Measurements from ENCODE around the gene ROBO1. TPM values are rescaled to one million over a fixed set of nuclear protein-coding genes. Genes with fewer than 3 reads are reported as not detected.

The ROBO1 gene
- total and polyA plus RNA-seq, 2 of the 8 experiments (the other 6 are each of a cell fraction or from before 2014, with no cell fraction given): 51.4 to 91.0 TPM

- 88% methylated on average over 5 of the region's 5 CpGs; no CpG with 5 or more reads in 1 of the 2 experiments for WGBS, 2 experiments (ENCODE audit: extremely low coverage in 1 of 2, insufficient coverage in 1 of 2, insufficient read length in 1 of 2, insufficient replicate concordance in 2 of 2, low coverage in 1 of 2, low lambda C conversion rate in 2 of 2, missing lambda C conversion rate in 1 of 2)
- Histone ChIP-seq H3K27me3 (replicated peaks in 1 of 4; ENCODE audit: control insufficient read depth in 3 of 4, extremely low read depth in 1 of 4, insufficient read depth in 3 of 4, low read length in 3 of 4) (no peaks in the 10 kb centered on the region), H3K23me2 (ENCODE audit: low read depth, low read length) (no peaks in the 10 kb centered on the region), H4K8ac (ENCODE audit: extremely low read depth, insufficient read depth, low read length) (no peak overlapping the region), H3K4me3 (ENCODE audit: extremely low read depth in 1 of 4, insufficient read depth in 2 of 4, low read depth in 3 of 4, low read length in 4 of 4) (no peak overlapping the region; a peak in 1 of 8 replicates), H4K91ac (replicated peaks; ENCODE audit: insufficient read length, low read length) (no peak overlapping the region), H3K4me1 (replicated peaks in 1 of 4; ENCODE audit: control insufficient read depth in 3 of 4, insufficient read depth in 4 of 4, low read length in 3 of 4) (peaks cover 0 to 14% (median 10%) of the 10 kb centered on the region in 4 experiments; a peak in 5 of 7 replicates), H3K9ac (replicated peaks in 1 of 4; ENCODE audit: extremely low read depth in 1 of 4, low read depth in 3 of 4, low read length in 3 of 4) (no peak overlapping the region), H4K20me1 (replicated peaks in 1 of 2; ENCODE audit: control insufficient read depth in 1 of 2, insufficient read depth in 2 of 2, low read length in 2 of 2) (peaks cover 8 to 13% of the 10 kb centered on the region in 2 experiments), H3K27ac (ENCODE audit: low read depth, low read length) (no peak overlapping the region), H3K9me3 (ENCODE audit: insufficient read depth in 2 of 2, low read depth in 1 of 2, low read length in 1 of 2) (no peaks in the 10 kb centered on the region), H3K79me1 (ENCODE audit: low read depth, low read length) (no peaks in the 10 kb centered on the region; the same call in 1 of the 2 replicates), H2BK120ac (replicated peaks; ENCODE audit: low read depth, low read length) (no peak overlapping the region), H3K4ac (replicated peaks; ENCODE audit: insufficient read length, low read depth, low read length) (no peak overlapping the region), H4K5ac (ENCODE audit: insufficient read length, low read depth, low read length) (no peak overlapping the region), H2AK5ac (ENCODE audit: low read depth, low read length) (no peak overlapping the region), H3K23ac (ENCODE audit: insufficient read length) (no peak overlapping the region), H3K18ac (ENCODE audit: extremely low read depth, low read length) (no peak overlapping the region), H3K56ac (replicated peaks; ENCODE audit: insufficient read length, low read depth, low read length) (no peak overlapping the region), H2BK5ac (ENCODE audit: low read depth, low read length) (no peak overlapping the region), H2AFZ (ENCODE audit: low read length) (no peak overlapping the region), H3K79me2 (ENCODE audit: control insufficient read depth in 1 of 2, insufficient read depth in 2 of 2, low read length in 2 of 2) (peaks cover 10 to 96% of the 10 kb centered on the region in 2 experiments; a peak in 3 of 4 replicates), H2BK20ac (ENCODE audit: low read length) (no peak overlapping the region), H2BK12ac (ENCODE audit: low read depth, low read length) (no peak overlapping the region), H3K14ac (ENCODE audit: insufficient read length) (no peak overlapping the region), H3K4me2 (ENCODE audit: insufficient read depth in 1 of 2, low read depth in 2 of 2, low read length in 2 of 2) (no peak overlapping the region; a peak in 1 of 4 replicates), H3K36me3 (ENCODE audit: control insufficient read depth in 2 of 4, insufficient read depth in 4 of 4, low read length in 3 of 4) (no peaks in the 10 kb centered on the region), H2BK15ac (ENCODE audit: low read length) (no peak overlapping the region)
- CTCF ChIA-PET (ENCODE audit: partially characterized antibody): interaction anchor here (1.2 to 3.7 kb wide), 2 partner anchors 24 to 370 kb away, joined by 3 to 14 read pairs; no protein-coding TSS in a partner anchor
- DNase-seq (ENCODE audit: low read depth in 1 of 2, low spot score in 2 of 2) (no peak), FAIRE-seq (peak; percentile 32)
- POLR2A ChIA-PET (ENCODE audit: partially characterized antibody): no interaction called here
- TF ChIP-seq ASH2L (IDR thresholded peaks at IDR 0.05; ENCODE audit: low read length) (no peak), MAFK (IDR thresholded peaks at IDR 0.05; ENCODE audit: low read depth, low read length) (no peak), POU5F1 (IDR thresholded peaks at IDR 0.05; ENCODE audit: low read depth, low read length) (no peak), ZNF274 (IDR thresholded peaks at IDR 0.05; ENCODE audit: borderline replicate concordance, extremely low read depth, low read length) (no peak), BCL11A (IDR thresholded peaks at IDR 0.05; ENCODE audit: low read depth in 2 of 2, low read length in 2 of 2) (no peak), RAD21 (IDR thresholded peaks at IDR 0.05 in 1 of 2, conservative IDR thresholded peaks at IDR 0.05 in 1 of 2; ENCODE audit: low read depth in 2 of 2, low read length in 2 of 2) (no peak), RNF2 (IDR thresholded peaks at IDR 0.05; ENCODE audit: borderline replicate concordance, low read depth, low read length, missing control alignments, poor library complexity, severe bottlenecking) (no peak), SIRT6 (IDR thresholded peaks at IDR 0.05; ENCODE audit: low read length) (no peak), HDAC2 (IDR thresholded peaks at IDR 0.05; ENCODE audit: borderline replicate concordance in 1 of 2, low read depth in 2 of 2, low read length in 2 of 2) (no peak), BRCA1 (IDR thresholded peaks at IDR 0.05; ENCODE audit: low read depth, low read length) (no peak), SP4 (IDR thresholded peaks at IDR 0.05; ENCODE audit: low read length) (no peak), EGR1 (IDR thresholded peaks at IDR 0.05; ENCODE audit: borderline replicate concordance, low read depth, low read length) (no peak), HDAC6 (IDR thresholded peaks at IDR 0.05; ENCODE audit: low read depth, low read length) (no peak)
Observed at GRCh38 chr3:79011821-79012529, 755.8 kb downstream of the ROBO1 start.
